SW480 (cell line): ENCODE data around the gene IL33.

Experiments
- DNase-seq: peaks from one replicate; pipeline ENCODE4 v3.0.0-alpha.2; 2016; ENCODE audit warnings: low spot score

The IL33 gene

DNA sequence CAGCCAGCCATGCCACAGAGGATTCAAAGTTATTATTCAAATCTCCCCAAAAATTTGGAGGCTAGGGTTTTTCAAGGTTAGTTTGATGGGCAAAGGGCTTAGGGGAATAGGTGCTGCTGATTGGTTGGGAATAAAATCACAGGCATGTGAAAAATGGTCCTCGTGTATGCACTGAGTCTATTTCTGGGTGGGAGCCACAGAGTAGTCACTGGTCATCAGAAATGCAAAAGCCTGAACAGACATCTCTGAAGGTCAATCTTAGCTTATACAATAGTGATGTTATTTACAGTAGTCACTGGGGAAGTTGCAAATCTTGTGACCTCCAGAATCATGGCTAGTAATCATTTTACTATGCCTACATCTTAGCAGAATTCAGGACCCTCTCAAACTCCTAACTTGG is 1.3 kb downstream of the IL33 start:
- DNase-seq, result no peak

DNA sequence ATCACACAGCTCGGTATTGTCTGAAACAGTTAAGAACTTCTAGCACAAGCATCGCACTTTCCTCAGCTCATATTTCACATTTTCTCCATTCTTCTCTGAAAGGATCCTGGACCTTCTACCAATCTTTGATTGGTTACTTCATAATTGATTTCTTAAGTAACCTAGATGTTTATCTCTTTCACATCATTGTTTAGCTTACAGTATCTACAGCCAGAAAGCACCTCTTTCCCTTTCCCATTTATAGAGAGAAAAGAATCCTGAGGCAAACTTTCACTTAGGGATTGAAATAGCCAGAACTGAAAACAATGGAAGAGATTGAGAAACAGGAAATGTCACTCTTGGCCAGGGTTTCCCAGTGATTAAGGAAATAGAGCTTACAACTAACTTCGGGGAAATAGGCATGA is 2.5 kb downstream of the IL33 start:
- no peak for DNase-seq

DNA sequence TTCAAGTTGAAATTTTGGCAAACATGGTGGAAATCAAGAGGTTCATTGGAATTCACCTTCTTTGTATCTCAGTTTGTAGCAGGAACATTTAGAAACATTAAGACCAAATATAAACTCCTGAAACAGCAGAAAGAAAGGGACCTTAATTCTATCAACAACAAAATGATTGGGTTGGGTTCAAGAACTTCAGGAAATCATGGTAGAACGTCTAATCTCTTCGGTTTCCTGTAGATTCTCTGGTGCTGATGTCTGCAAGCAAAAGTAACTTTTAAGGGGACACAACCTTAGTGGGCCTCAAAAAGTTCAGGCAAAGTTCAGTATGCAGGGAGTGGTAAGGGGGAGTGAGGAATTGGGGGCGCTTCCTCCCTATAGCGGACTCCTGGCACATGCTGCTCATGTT is 3.4 kb downstream of the IL33 start:
- no peak for DNase-seq

DNA sequence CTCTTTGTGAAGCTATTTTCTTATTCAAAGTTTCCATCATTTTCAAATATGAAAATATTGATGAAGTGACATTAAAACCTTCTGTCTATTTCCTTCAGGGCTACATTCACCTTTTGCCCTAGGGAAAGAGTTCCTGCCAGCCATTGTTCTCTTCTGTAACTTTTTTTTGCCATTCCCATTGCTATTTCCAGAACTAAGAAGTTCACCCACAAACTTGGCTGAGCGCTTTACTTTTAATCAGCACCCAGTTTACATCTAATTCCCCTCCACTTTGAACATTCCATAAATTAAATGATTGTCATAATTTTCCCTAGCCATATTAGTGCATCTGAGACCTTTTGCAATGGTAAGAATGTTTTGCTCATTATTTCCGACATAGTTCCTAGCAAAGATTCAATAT is 4.4 kb downstream of the IL33 start:
- no peak for DNase-seq

DNA sequence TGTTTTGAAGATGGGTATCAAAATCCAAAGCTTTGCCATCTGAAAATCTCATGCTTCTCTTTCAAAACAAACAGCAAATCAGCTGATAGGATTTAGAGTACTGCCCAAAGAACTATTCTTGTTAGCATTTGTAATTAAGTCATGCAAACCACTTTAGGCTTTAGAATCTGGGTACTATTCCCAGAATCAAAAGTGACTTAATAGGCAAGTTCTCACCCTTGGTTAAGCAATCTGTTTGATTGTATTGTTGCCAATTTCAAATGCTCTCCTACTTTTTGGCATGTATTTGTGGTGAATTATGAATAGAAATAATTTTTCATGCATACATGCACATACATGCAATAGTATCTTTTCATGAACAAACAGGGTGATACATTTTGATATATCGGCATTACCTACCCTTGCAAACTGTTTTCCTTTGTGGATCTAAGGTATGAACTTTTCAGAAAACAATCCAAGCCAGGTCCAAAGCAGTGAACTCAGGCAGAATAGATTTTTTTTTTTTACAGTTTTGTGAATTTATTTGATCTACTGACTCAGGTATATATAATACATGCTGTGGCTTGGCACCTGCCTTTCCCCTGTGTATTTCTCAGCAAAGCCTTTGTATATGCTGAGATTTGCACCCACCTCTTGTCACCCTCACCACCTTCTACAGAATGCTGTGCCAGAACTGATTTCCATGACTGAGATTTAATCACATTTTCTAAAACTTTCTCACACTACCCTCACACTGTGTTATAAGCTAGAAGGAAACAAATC is 9.0 kb downstream of the IL33 start:
- DNase-seq, result no peak

DNA sequence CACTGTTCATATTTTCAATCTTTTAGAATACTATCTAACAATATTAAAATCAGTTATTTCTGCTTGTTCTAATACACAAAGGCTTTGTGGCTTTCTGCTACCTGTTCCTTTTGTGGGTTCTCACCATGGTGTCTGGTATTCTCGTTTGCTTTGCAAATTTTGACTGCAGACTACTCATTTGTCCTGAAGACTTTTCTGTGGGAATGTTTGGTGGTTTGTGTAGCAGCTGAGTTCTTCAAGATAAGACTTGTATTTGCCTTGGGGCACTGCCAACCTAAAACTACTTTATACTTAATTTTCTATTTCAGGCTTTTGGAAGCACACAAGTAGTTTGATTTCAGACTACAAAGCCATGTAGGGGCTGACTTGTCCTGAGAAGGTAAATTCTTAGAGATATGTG is 11.1 kb downstream of the IL33 start:
- no peak for DNase-seq

DNA sequence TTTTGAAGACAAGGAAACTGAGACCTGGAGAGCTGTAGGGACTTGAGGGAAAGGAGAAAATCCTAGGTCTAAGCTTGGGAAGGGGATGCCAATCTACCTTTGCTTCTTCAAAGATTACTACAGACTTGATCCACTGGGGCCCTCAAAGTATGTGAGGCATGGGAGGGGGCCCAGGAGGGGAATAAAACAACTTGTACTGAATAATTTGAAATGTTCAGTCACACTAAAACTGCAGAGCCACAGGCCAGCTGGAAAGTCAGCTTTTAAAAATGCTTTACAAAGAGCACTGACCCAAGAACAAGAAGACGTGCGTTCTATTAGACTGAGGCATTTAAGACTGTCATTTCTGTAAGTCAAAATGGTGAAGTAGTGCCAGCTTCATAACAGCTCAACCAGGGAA is 13.6 kb downstream of the IL33 start:
- no peak for DNase-seq

DNA sequence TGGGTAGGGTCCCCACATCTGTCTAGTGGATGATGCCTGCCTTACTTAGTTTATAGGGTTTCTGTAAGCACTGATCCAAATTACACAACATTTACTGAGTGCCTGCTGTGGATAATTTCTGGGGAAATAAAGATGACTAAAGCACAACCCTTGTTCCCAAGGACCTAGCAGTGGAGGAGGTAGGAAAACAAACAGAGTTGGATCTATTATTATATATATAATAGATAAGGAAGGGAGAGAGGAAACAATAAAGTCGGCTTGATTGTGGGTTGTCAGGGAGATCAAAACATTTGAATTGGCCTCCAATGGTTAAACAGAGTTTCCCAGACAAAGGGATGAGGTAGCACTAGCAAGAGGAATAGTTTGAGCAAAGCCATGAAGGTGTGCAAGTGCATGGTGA is 14.0 kb downstream of the IL33 start:
- no peak for DNase-seq

DNA sequence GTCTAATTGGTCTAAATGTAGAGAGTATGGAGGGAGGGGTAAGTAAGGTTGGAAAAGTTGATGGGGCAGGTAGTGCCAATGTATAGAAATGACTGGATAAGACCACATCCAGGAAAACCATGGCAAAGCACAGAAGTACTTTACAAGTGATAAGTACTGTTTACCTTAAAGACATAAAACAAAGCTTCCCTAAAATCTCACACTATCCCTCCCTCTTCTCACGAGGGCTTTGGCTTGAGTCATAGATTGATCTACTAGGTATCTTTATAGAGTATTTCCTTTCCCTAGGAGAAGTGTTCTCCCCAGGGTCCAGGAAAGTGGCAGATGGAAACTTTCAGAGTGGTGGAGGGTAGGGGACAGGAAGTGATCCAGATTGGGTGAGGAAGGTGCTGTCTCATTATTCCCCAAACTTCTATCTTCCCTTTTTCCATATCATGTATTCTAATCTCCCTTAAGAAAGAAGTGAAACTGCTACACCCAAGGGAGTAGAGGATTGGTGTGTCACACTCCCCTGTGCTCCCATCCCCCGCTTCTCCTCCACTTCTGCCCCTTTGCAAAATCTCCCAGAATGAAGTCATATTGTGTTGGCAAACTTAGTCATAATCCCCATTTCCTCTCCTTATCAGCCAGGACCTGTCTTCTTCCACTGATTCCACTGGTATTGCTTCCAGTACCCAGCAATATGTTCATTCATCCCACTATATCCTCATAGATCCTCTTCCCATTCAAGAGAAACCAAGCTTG is 14.6 kb downstream of the IL33 start:
- DNase-seq, result no peak

DNA sequence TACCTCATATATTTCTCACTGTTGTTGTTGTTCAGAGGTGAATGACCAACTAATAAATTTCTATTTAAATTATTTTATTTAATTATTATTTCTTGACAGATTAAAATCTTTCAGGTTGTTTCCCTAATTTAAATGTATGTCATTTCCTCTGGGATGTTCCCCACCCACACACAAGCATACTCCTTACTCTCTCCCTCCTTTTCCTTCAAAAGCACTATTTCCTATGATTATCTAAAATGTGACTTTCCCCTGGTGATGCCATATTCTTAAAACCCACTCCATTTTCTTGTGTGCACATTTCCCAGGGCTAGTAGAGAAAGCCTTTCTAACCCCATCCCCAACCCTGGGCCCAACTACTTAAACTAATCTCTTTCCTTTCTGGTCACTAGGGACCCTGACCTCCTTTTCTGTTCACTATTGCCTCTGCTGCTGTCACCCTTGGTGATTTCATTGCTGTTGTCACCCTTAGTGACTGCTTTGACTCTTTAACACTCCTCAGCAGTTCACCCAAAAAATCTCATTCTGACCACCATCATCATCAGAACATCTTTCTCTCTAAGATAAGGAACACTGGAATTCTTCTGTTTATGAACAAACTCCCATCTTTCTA is 16.8 kb downstream of the IL33 start:
- DNase-seq, result no peak

DNA sequence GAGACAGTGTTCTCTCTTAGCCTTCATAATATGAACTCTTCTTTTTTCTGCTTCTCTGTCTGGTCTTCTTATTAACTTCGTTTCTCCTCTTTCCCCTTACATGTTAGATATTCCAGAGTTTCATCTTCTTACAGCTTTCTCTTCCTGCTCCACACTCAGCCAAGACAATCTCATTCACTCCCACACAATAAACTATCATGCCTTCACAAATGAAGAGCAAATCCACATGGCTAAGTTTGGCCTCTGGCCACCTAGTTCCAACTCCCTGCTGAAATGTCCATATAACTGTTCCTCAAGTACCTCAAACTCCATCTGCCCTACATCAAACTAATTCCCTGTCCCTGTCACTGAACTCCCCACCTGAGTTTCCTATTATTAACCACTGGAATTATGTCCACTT is 18.4 kb downstream of the IL33 start:
- DNase-seq, result no peak

DNA sequence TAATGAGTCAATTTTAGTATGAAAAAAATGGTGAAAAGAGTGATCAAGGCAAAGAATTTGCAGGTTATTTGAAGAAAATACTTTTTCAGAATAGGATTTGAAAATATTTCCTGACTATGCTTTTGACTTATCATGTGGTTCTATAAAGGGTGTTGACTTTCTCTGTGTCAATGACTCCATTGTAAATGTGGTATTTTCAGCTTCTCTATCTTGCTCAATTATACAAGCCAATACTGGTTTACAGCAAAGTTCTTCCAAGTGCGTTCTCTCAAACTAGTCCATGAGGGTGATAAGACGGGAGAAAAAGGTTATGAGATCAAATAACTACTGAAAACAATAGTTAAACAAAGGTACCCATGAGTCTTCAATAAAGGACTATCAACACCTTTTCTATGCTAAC is 21.7 kb downstream of the IL33 start:
- DNase-seq, result no peak

DNA sequence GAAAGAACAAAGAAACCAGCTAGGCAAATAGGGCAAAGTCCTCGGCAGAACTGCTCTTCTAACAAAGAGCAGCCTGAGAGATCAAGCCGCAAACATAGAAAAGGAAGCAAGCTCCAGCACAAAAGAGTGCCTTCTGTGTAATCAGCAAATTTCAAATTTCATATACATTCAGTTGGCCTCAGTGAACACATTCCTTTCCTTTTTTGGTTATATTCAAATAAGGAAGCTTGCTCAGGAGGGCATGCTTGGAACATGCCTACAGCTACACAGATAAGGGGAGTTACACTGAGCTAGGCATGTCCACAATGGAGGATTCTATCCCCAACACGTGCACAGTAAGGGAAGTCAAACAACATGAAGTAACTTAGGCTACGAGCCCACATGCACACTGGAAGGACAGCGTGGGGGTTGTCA is 23.4 kb downstream of the IL33 start:
- DNase-seq, result peak; percentile 21

DNA sequence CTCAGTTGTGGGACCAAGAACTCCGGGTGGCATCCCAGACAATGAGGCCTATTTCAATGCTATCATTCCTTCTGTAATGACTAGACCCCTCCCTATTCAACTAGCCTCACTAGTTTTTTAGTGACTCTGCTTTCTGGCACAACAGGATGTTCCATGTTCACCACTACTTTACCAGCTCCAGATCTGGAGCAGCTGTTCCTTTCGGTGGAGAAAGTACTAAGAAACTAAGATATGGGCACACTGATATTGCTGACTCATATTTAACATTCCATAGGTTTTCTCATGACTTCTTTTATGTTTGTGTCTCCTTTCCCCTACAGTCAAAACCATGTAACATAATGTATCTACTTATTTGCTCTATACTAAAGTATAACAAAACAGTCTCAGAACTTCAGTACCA is 24.1 kb downstream of the IL33 start:
- DNase-seq, result no peak

DNA sequence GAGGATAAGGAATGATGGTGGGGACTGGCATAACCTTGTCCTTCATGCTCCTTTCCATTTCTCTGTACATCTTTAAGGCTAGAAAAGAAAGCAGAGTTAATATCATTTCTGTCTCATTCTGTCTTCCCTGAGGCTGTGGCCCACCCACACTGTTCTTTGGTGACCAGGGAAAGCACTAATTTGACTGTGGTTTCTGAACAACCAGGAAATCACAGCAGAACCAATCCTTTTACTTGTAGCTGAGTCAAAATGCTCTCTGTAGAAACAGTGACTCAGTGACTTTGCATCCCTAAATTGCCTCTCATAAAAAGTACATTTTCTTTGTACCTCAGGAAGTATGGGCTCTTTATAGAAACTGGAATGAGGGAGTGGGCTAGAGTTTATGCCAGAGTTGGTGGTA is 28.1 kb downstream of the IL33 start:
- peak; percentile 48 for DNase-seq

DNA sequence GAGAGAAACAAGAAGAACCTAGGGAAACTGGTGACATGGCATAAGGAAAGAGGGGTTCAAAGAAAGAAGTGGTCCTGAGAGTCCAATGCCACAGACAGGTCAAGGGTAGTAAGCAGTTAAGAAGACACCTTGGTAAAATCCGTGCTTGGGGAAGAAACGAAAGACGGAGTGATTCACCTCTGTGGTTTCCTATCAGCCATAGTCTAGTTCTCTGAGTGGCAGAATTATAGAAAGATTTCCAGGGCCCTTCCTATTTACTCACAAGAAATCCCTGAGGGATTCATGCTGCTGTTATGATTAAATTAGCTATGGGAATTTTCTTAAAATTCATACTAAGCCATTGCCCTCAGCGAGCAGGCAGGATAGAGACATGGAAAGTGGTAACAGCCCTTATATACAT is 31.7 kb downstream of the IL33 start:
- DNase-seq, result no peak

DNA sequence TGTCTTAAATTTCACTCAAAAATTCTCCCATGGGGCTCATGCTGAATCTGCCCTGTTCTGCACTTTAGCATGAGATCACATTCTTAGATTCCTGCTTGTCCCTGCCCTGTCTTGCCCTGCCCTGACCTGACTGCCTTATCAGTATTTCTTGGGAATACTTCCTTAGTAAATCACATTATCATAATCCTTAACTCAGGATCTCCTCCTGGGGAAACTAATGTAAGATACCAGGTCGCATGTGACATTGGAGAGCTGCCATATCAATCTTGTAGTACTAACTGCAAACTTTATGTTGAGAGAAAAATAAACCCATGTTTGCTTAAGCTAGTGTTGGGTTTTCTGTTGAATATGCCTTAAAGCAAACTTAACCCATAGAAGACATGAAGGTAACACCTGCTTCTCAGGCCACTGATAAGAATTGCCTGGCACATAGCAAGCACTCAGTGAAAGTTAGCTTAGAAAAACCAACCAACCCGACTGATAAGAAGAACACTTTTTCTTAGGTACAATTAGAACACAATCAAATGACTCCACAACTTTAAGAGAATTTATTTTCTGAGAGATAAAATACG is 53.3 kb downstream of the IL33 start:
- DNase-seq, result no peak

DNA sequence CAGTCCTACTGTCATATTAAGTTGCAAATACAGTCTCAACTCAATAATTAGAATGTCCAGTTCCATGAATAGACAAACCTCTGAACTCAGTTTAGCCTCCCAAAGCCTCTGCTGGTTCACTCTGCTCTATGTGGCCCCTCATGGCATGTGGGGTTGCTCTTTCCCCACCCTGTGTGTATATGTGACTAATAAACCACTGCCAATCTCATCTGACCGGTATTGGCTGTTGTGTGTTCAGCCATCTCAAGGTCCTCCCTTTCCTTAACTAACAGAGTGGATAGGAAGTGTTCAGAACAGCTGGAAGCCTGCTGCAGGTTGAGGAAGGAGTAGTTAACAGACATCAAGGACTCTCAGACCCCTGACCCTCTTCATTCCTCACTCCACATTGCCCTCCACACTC is 55.3 kb downstream of the IL33 start:
- no peak for DNase-seq

DNA sequence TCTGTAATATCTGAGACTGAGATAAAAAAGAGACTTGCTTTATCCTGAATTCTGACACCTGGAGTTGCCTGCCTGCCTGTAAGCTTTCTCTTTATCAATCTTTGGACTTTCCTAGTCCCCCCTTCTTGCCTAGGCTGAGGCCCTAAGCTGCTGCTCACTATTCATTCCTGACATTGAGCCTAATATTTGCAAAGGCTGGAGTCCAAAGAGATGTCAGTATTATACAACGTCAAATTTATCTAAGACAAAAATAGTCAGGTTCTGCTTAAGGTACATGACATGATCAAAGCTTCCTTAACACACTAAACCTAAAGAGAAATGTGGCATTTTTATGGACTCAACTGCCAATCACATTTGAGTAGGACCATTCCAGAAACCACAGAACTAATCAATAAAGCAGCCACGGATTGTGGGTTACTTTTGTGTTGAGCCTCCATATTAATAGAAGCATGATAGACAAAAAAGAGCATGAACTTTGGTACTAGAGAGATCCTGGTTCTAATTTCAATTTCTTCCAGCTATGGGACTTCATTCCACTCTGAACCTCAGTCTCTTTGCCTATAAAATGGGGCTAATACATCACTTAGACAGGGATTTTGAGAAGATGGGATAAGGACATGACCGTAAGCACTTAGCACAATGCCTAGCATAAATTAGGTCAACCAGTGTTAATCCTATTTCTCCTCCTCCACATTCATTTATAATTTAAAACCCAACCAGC is 56.1 kb downstream of the IL33 start:
- DNase-seq, result no peak

DNA sequence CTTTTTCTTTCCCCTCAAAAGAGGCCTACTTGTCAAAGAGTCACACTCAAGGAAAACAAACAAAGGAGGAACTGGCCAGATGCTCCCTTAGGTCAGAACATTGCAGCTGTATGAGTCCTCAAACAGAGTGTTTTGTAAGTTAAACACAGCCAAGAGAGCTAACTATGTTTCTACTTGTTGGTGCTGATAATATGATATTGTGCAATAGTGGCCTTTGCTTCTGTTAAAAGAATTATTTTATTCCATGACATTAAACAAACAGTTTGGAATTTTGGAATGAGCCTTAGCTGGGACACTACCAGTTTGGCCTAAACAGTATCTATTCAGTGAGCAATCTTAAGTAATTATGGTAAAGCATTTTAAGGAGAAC is 56.6 kb downstream of the IL33 start:
- DNase-seq, result no peak

DNA sequence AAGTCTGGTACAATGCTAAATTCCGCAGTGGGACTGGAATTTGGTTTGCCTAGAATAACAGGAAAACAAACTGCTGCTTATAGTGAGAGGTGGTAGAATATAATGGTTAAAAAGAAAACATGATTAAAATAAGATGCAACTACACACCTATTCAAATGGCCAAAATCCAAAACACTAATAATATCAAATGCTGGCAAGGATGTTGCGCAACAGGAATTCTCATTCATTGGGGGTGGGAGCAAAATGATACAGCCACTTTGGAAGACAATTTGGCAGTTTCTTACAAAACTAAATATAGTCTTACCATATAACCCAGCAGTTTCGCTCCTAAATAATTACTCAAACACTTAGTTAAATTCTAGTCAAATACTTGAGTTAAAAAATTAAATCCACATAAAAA is 61.8 kb downstream of the IL33 start:
- no peak for DNase-seq

DNA sequence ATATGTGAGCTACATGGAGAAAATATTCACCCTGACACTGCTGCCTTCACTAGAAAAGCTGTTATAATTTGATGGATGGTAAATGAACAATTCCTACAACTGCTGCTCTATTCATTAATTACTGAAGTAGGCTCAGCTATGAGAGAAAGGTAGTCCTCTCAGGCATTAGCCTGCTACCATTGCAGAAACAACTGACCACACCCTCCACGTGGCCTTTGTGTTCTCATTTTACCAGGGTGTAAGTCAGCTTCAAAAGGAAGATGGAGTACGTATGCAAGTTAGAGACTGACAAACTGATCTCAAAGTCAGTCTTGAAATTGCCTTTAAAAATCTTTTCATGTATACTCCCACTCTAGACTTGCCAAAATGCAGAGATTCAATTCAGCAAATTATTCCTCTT is 86.3 kb downstream of the IL33 start:
- DNase-seq, result no peak

DNA sequence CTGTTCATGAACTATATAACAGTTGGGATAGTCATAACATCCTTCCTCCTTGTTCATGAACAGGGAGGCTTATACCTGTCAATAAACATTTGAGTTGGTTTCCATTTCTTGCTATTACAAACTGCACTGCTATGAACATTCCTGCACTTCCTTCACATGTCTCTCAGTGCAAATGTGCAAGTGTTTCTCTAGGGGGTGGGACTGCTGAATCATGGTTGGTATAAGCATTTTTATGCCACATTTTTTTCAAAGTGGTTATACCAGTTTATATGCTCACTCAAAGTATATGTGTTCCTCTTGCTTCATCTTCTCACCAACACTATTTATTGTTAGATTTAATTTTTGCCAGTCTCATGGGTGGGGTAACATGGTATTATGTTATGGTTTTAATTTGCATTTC is 86.8 kb downstream of the IL33 start:
- no peak for DNase-seq
